GM11168 (cell line): ENCODE data around the gene ATP6V0A1.
"Not testable (repeated sequence)": the region's sequence is repeated elsewhere in the genome, so short reads cannot be mapped to it uniquely, and the experiment has no call there.

Source experiments
- in situ Hi-C: fragments of 300-500 bp; cut with MboI; formaldehyde crosslinking; loops from one replicate; pipeline ENCODE4 v1.12.0; 2022; ENCODE audit warnings: low sequenced_read_pairs; ENCODE audit not compliant: unreplicated experiment

ATP6V0A1 gene

GRCh38 chr17:42474276-42474675, 15.6 kb downstream of the ATP6V0A1 start:
- in situ Hi-C loops: no loop called here

GRCh38 chr17:42475121-42475520, 16.4 kb downstream of the ATP6V0A1 start:
- in situ Hi-C loops: no loop called here

GRCh38 chr17:42475835-42476234, 17.2 kb downstream of the ATP6V0A1 start:
- in situ Hi-C loops: no loop called here

GRCh38 chr17:42476411-42476810, 17.7 kb downstream of the ATP6V0A1 start:
- in situ Hi-C loops: no loop called here

- in situ Hi-C loops: no loop called here
Observed at GRCh38 chr17:42477173-42477572, 18.5 kb downstream of the ATP6V0A1 start.

- in situ Hi-C loops: not testable (repeated sequence)
Observed at GRCh38 chr17:42477824-42478223, 19.1 kb downstream of the ATP6V0A1 start.

DNA sequence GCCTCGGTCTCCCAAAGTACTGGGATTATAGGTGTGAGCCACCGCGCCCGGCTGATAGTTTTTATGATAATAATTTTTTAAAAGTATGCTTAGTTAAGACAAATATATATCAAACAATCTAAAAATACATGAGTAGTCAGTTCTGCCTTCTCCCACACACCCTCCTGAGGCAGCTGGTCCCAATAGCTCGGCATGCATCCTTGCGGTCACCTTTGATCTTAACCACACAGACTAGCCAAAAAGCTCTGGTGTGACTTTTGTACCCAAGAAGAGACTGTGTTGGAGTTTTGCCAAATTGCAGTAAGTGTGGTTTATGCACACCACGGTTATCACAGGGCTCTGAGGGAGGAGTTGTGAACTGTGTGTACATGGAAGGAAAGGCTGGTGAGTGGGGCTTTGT, 25.6 kb downstream of the ATP6V0A1 start:
- in situ Hi-C loops: no loop called here

- in situ Hi-C loops: no loop called here
Observed at GRCh38 chr17:42485680-42486079, 27.0 kb downstream of the ATP6V0A1 start.

DNA sequence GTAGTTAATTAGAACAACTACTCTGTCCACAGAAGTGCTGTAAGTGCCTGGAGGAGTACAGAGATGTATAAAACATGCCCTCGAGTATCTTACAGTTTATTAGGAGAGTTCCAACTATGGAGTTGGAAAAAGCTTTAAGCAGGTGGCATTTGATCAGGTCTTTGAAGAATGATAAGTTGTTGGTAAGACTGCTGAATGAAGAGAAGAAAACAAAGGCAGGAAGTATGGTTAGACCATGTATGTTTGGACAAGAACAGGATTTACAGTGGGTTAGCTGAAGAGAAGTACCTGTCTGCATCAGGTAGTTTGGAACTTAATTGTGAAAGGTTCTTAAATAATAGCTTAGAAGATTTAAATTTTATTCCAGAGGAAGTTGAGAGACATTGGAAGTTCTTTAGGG, 29.4 kb downstream of the ATP6V0A1 start:
- in situ Hi-C loops: no loop called here

DNA sequence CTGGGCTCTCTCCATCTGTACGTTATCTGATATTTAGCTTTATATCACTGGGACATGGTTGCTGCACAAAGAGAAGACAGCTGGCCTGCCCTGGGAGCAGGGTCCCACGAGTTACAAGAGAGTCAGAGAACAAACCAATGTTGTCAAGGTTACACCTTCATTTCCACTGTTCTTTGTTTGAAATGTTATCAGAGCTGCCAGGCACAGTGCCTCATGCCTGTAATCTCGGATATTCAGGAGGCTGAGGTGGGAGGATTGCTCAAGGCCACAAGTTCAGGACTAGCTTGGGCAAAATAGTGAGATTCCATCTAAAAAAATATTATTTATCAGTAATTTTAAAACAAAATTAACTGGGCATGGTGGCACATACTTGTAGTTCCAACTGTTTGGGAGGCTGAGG, 34.6 kb downstream of the ATP6V0A1 start:
- in situ Hi-C loops: no loop called here

GRCh38 chr17:42494673-42495072, 36.0 kb downstream of the ATP6V0A1 start:
- in situ Hi-C loops: no loop called here

- in situ Hi-C loops: no loop called here
Observed at GRCh38 chr17:42498828-42499227, 40.1 kb downstream of the ATP6V0A1 start.

DNA sequence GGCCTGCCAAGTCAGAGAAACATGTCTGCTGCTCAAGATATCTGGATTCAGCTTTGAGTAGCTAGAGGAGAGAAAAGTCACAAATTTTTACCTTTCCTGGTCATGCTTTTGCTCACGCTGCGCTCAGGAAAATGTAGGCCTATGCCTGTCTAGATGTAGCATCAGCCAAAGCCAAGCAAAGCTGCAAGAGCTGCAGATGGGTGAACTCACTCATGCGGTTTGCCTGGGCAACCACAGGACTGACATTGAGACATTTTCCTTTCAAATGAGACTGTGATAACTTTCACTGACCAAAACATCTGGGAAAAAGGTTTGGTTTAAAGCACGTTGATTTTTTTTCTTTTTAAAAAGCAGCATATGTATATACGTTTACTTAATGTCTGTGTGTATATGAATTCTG, 43.4 kb downstream of the ATP6V0A1 start:
- in situ Hi-C loops: no loop called here

DNA sequence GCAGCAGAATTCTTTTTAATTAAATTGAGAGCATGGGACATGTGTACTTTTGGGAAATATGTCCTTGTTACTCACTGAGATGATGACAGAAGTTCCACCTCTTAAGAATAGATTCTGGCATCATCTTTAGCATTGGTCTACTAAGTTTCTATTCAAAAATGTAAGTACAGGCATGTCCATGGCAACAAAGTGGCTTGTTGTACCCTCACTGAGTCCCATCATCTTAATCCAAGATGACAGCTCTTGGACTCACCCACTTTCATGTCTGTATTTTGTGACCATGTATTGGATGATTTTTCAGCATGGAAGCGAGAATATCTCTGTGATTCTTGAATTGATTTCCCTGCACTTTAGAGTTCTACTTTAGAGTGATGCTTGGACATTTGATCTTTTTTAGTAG, 44.2 kb downstream of the ATP6V0A1 start:
- in situ Hi-C loops: no loop called here

- in situ Hi-C loops: loop anchor here (5.0 kb wide), 1 partner anchor 75 kb away; no protein-coding TSS in a partner anchor
Observed at GRCh38 chr17:42507671-42508070, 49.0 kb downstream of the ATP6V0A1 start.

- in situ Hi-C loops: loop anchor here (5.0 kb wide), 1 partner anchor 76 kb away; no protein-coding TSS in a partner anchor
Observed at GRCh38 chr17:42508426-42509165, 49.9 kb downstream of the ATP6V0A1 start.

DNA sequence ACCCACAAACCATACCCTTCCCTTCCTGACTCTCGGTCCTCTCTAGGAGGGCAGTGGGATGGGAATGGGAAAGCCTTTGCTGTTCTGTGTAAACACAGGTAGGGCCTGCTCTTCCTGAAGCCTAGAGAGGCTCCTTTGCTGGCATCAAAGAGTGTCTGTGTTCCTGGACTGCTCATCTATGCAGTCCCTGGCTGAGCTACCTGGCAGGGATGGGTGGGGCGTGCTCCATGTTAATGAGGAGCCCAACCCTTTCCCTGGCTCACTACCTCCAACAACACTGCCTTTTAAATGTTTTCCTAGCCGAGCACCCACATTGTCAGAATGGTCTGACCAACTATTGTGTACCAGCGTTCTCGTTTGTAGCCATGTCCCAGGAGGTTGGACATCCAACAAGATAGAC, 50.7 kb downstream of the ATP6V0A1 start:
- in situ Hi-C loops: loop anchor here (5.0 kb wide), 1 partner anchor 77 kb away; no protein-coding TSS in a partner anchor

DNA sequence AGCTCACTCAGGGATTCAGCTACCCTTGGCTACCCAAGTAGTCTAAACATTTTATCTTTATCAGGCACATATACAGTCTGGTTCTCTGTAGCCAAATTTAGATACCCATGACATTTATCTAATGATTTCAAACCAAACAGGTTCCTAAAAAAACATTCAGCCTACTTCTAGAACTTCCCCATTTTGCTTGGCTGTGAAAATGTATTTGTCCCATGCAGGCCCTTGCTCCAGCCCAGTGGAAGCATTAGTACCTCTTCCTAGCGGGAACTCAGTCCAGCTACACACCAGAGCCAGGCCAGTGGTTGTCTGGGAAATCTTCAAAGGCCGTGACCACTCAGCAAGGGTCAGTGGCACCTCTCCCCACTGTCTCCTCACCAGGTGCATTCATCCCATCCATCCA, 51.2 kb downstream of the ATP6V0A1 start:
- in situ Hi-C loops: loop anchor here (5.0 kb wide), 1 partner anchor 78 kb away; no protein-coding TSS in a partner anchor

DNA sequence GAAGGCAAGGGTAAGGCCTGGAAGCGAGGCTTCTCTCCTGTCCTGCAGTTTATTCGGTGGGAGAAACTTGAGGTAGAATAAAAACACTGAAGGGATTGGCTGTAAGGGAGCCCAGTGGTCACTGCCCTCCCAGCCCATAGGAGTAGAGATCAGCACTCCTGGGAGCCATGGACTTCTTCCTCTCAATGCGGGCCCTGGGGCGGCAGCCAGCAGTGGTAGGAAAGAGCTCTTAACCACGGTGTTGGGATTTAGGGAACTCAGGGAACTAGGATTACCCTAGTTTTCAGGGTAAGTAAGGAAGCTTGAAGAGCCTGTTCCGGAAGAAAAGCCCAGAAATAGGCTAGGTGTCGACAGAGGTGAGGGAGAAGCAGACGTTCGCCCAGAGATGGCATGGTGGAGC, 53.6 kb downstream of the ATP6V0A1 start:
- in situ Hi-C loops: no loop called here

DNA sequence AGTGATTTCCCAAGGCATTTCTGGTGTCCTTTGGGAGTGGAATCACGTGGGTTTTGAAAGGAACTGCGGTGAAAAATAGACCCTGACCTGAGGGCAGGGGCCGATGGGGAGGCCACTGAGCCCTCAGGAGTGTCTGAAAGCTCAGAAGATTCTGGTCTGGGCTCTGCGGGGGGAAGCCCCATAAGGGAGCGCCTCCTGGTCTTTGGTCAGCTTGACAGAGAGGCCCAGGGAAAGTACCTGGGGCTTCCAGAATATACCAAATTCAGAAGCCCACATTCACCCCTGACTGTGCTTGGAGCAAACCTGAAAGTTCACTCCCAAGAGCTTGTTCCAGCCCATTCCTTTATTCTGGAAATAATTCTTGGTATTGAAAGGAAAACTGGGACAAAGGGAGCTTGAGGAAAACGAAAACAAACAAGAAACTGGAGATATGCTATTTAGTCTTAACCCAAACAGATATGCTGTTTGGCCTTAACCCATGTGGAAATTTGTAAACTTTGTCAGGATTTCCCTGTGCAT, 54.1 kb downstream of the ATP6V0A1 start:
- in situ Hi-C loops: no loop called here

- in situ Hi-C loops: no loop called here
Observed at GRCh38 chr17:42513686-42514085, 55.0 kb downstream of the ATP6V0A1 start.

DNA sequence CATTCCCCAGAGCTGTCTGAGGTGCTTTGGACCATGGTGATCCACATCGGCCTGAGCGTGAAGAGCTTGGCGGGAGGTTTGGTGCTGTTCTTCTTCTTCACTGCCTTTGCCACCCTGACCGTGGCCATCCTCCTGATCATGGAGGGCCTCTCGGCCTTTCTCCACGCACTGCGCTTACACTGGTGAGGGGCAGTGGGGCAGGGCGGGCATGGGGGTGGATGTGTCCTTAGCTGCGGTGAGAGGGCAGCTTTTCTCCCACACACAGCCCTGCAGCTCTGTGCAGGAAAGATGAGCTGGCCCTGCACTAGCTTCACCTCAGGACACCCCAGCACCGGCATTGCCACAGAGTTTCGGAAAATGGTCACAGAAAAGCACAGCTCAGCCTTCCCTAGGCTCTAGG, 55.6 kb downstream of the ATP6V0A1 start:
- in situ Hi-C loops: no loop called here
